ENCODE data around the gene CHRFAM7A. TPM values are rescaled to one million over a fixed set of nuclear protein-coding genes. Genes with fewer than 3 reads are reported as not detected.
"Not testable (repeated sequence)": the region's sequence is repeated elsewhere in the genome, so short reads cannot be mapped to it uniquely, and the experiment has no call there.

The CHRFAM7A gene
- total RNA-seq, result 0.96 and 1.1 TPM in 2 replicates
- long read RNA-seq, partial matches to known transcripts, result 0 of 1 reads
- long read RNA-seq, other reads (novel, unspliced or antisense), result 1 of 1 reads

GRCh38 chr15:30392766-30393663 is at the start of gene CHRFAM7A:
TSS of gene CHRFAM7A (minus strand) at chr15:30393540. CDS start at chr15:30383351, 10,189 bp downstream.
- not testable (repeated sequence) for H3K27me3 Mint-ChIP-seq; H3K4me3 Mint-ChIP-seq (ENCODE audit: low read depth); H3K4me1 Mint-ChIP-seq (ENCODE audit: low read depth); H3K36me3 Mint-ChIP-seq (ENCODE audit: insufficient read depth); H3K9me3 Mint-ChIP-seq (ENCODE audit: low read depth); DNase-seq (ENCODE audit: low spot score, unreplicated experiment); H3K27ac Mint-ChIP-seq

- not testable (repeated sequence) for H3K4me1 Mint-ChIP-seq (ENCODE audit: low read depth); H3K27ac Mint-ChIP-seq; H3K9me3 Mint-ChIP-seq (ENCODE audit: low read depth); H3K4me3 Mint-ChIP-seq (ENCODE audit: low read depth); H3K36me3 Mint-ChIP-seq (ENCODE audit: insufficient read depth); DNase-seq (ENCODE audit: low spot score, unreplicated experiment); H3K27me3 Mint-ChIP-seq
These were observed 45.0 kb upstream of the CHRFAM7A start for GRCh38 chr15:30438348-30438747.

GRCh38 chr15:30435878-30436277 is 42.5 kb upstream of the CHRFAM7A start:
- not testable (repeated sequence) for H3K4me1 Mint-ChIP-seq (ENCODE audit: low read depth); H3K27ac Mint-ChIP-seq; H3K27me3 Mint-ChIP-seq; H3K9me3 Mint-ChIP-seq (ENCODE audit: low read depth); DNase-seq (ENCODE audit: low spot score, unreplicated experiment); H3K4me3 Mint-ChIP-seq (ENCODE audit: low read depth); H3K36me3 Mint-ChIP-seq (ENCODE audit: insufficient read depth)

GRCh38 chr15:30420723-30421122 is 27.4 kb upstream of the CHRFAM7A start:
- not testable (repeated sequence) for H3K27ac Mint-ChIP-seq; DNase-seq (ENCODE audit: low spot score, unreplicated experiment)

GRCh38 chr15:30414160-30414559 is 20.8 kb upstream of the CHRFAM7A start, which contains the start of gene GOLGA8R:
TSS of gene GOLGA8R (minus strand) at chr15:30414260. CDS start at chr15:30414162, 98 bp downstream.
- DNase-seq (ENCODE audit: low spot score, unreplicated experiment); H3K9me3 Mint-ChIP-seq (ENCODE audit: low read depth); H3K4me3 Mint-ChIP-seq (ENCODE audit: low read depth); H3K4me1 Mint-ChIP-seq (ENCODE audit: low read depth); H3K36me3 Mint-ChIP-seq (ENCODE audit: insufficient read depth); H3K27me3 Mint-ChIP-seq; H3K27ac Mint-ChIP-seq: not testable (repeated sequence)

More at GRCh38 chr15:30420723-30421122, 27.4 kb upstream of the CHRFAM7A start:
- H3K9me3 Mint-ChIP-seq (ENCODE audit: low read depth); H3K4me3 Mint-ChIP-seq (ENCODE audit: low read depth); H3K36me3 Mint-ChIP-seq (ENCODE audit: insufficient read depth); H3K4me1 Mint-ChIP-seq (ENCODE audit: low read depth); H3K27me3 Mint-ChIP-seq: not testable (repeated sequence)

- H3K4me1 Mint-ChIP-seq (ENCODE audit: low read depth); H3K27ac Mint-ChIP-seq; DNase-seq (ENCODE audit: low spot score, unreplicated experiment); H3K27me3 Mint-ChIP-seq; H3K36me3 Mint-ChIP-seq (ENCODE audit: insufficient read depth); H3K4me3 Mint-ChIP-seq (ENCODE audit: low read depth); H3K9me3 Mint-ChIP-seq (ENCODE audit: low read depth): not testable (repeated sequence)
These were observed 14.3 kb upstream of the CHRFAM7A start for GRCh38 chr15:30407636-30408035.

- not testable (repeated sequence) for H3K9me3 Mint-ChIP-seq (ENCODE audit: low read depth); H3K27me3 Mint-ChIP-seq; H3K4me3 Mint-ChIP-seq (ENCODE audit: low read depth); H3K4me1 Mint-ChIP-seq (ENCODE audit: low read depth); H3K27ac Mint-ChIP-seq; H3K36me3 Mint-ChIP-seq (ENCODE audit: insufficient read depth)
- peak; percentile 43 for TF ChIP-seq CTCF (IDR thresholded peaks at IDR 0.05; ENCODE audit: unreplicated experiment)
- peak; percentile 73 for DNase-seq (ENCODE audit: low spot score, unreplicated experiment)
These were observed 5.6 kb upstream of the CHRFAM7A start for GRCh38 chr15:30398988-30399387.

GRCh38 chr15:30393664-30393991 is 288 bp upstream of the CHRFAM7A start:
- not testable (repeated sequence) for H3K9me3 Mint-ChIP-seq (ENCODE audit: low read depth); H3K36me3 Mint-ChIP-seq (ENCODE audit: insufficient read depth); DNase-seq (ENCODE audit: low spot score, unreplicated experiment); H3K27ac Mint-ChIP-seq; H3K27me3 Mint-ChIP-seq; H3K4me3 Mint-ChIP-seq (ENCODE audit: low read depth); H3K4me1 Mint-ChIP-seq (ENCODE audit: low read depth)

GRCh38 chr15:30386318-30386887 is 6.9 kb downstream of the CHRFAM7A start:
- H3K27ac Mint-ChIP-seq; H3K36me3 Mint-ChIP-seq (ENCODE audit: insufficient read depth); H3K4me1 Mint-ChIP-seq (ENCODE audit: low read depth); H3K27me3 Mint-ChIP-seq; DNase-seq (ENCODE audit: low spot score, unreplicated experiment); H3K9me3 Mint-ChIP-seq (ENCODE audit: low read depth); H3K4me3 Mint-ChIP-seq (ENCODE audit: low read depth): not testable (repeated sequence)

GRCh38 chr15:30377082-30377413 is 16.3 kb downstream of the CHRFAM7A start:
- not testable (repeated sequence) for H3K27ac Mint-ChIP-seq; H3K4me1 Mint-ChIP-seq (ENCODE audit: low read depth); H3K27me3 Mint-ChIP-seq; H3K9me3 Mint-ChIP-seq (ENCODE audit: low read depth); H3K4me3 Mint-ChIP-seq (ENCODE audit: low read depth); H3K36me3 Mint-ChIP-seq (ENCODE audit: insufficient read depth); DNase-seq (ENCODE audit: low spot score, unreplicated experiment)

- not testable (repeated sequence) for H3K4me3 Mint-ChIP-seq (ENCODE audit: low read depth); H3K4me1 Mint-ChIP-seq (ENCODE audit: low read depth); H3K9me3 Mint-ChIP-seq (ENCODE audit: low read depth); DNase-seq (ENCODE audit: low spot score, unreplicated experiment); H3K27ac Mint-ChIP-seq; H3K36me3 Mint-ChIP-seq (ENCODE audit: insufficient read depth); H3K27me3 Mint-ChIP-seq
These were observed 16.8 kb downstream of the CHRFAM7A start for GRCh38 chr15:30376375-30377081.

GRCh38 chr15:30375872-30376271 is 17.5 kb downstream of the CHRFAM7A start:
- DNase-seq (ENCODE audit: low spot score, unreplicated experiment); H3K36me3 Mint-ChIP-seq (ENCODE audit: insufficient read depth); H3K9me3 Mint-ChIP-seq (ENCODE audit: low read depth); H3K27me3 Mint-ChIP-seq; H3K4me3 Mint-ChIP-seq (ENCODE audit: low read depth); H3K4me1 Mint-ChIP-seq (ENCODE audit: low read depth): not testable (repeated sequence)
- peak overlapping the region; percentile 17 for H3K27ac Mint-ChIP-seq

All from progenitor cell of endocrine pancreas (in vitro differentiated cells).